ENCODE data around the gene HK2. TPM values are rescaled to one million over a fixed set of nuclear protein-coding genes. Genes with fewer than 3 reads are reported as not detected.

HK2 gene
- total and polyA plus RNA-seq, 2 of the 4 experiments (the other 2 are of a cell fraction), result 17.4 to 20.9 TPM

DNA sequence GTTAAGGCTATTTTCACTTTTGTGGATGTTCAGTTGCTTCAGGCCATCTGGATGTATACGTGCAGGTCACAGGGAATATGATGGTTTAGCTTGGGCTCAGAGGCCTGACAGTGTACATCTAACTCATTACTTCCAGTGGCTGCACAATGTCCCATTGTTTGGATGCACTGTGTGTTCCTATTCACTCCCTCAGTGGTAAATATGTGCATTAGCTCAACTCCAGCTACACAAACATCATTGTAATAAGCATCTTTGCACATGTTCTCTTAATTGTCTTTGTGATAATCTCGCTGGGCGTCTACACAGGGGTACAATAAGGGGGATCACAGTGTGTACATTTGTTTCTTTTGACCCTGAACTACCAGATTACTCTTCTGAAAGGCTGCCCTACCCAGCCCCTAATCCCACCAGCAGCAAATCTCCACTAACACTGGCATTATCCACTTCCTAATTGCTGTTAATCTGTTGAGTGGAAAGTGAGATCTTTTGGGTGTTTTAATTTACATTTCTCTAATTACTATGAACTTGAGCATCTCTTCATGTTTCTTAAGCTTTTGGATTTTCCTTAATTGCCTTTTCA is 68.4 kb downstream of the HK2 start:
- ChIA-PET POLR2A (ENCODE audit: unreplicated experiment) (no interaction called here), CTCF (no interaction called here)
- no peak overlapping the region for H3K9ac ChIP-seq (ENCODE audit: low read depth, low read length)
- intact Hi-C loops (cut with micrococcal nuclease) (no loop called here), dilution Hi-C loops (cut with HindIII; ENCODE audit: low sequenced_read_pairs, unreplicated experiment) (no loop called here), in situ Hi-C loops (cut with MboI; ENCODE audit: low sequenced_read_pairs) (loop anchor here (25.0 kb wide), 1 partner anchor 710 kb away; no protein-coding TSS in a partner anchor)
- H3K9me3 ChIP-seq (ENCODE audit: control insufficient read depth, insufficient read depth, low read length), result no peaks in the 10 kb centered on the region
- H2AFZ ChIP-seq (replicated peaks; ENCODE audit: low read length, poor library complexity), result no peak overlapping the region
- no peak overlapping the region for H3K4me3 ChIP-seq (ENCODE audit: insufficient read depth, low read depth, low read length)
- H4K20me1 ChIP-seq (ENCODE audit: insufficient read depth, low read length), result no peaks in the 10 kb centered on the region
- H2AK9ac ChIP-seq (replicated peaks; ENCODE audit: low read depth, low read length, poor library complexity), result no peak overlapping the region
- no peak for TF ChIP-seq FOS (IDR thresholded peaks at IDR 0.05; ENCODE audit: low read depth, low read length)
- TF ChIP-seq, protein P1, sequence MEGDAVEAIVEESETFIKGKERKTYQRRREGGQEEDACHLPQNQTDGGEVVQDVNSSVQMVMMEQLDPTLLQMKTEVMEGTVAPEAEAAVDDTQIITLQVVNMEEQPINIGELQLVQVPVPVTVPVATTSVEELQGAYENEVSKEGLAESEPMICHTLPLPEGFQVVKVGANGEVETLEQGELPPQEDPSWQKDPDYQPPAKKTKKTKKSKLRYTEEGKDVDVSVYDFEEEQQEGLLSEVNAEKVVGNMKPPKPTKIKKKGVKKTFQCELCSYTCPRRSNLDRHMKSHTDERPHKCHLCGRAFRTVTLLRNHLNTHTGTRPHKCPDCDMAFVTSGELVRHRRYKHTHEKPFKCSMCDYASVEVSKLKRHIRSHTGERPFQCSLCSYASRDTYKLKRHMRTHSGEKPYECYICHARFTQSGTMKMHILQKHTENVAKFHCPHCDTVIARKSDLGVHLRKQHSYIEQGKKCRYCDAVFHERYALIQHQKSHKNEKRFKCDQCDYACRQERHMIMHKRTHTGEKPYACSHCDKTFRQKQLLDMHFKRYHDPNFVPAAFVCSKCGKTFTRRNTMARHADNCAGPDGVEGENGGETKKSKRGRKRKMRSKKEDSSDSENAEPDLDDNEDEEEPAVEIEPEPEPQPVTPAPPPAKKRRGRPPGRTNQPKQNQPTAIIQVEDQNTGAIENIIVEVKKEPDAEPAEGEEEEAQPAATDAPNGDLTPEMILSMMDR (conservative IDR thresholded peaks at IDR 0.05; ENCODE audit: low read depth, low read length), result no peak
- TF ChIP-seq CEBPB (IDR thresholded peaks at IDR 0.05; ENCODE audit: low read depth, low read length), result no peak
- no peak for TF ChIP-seq CHD1 (IDR thresholded peaks at IDR 0.05; ENCODE audit: low read depth, low read length)
- no peak for TF ChIP-seq NFE2L2 (IDR thresholded peaks at IDR 0.05; ENCODE audit: low read depth, low read length)
- TF ChIP-seq, protein P2, sequence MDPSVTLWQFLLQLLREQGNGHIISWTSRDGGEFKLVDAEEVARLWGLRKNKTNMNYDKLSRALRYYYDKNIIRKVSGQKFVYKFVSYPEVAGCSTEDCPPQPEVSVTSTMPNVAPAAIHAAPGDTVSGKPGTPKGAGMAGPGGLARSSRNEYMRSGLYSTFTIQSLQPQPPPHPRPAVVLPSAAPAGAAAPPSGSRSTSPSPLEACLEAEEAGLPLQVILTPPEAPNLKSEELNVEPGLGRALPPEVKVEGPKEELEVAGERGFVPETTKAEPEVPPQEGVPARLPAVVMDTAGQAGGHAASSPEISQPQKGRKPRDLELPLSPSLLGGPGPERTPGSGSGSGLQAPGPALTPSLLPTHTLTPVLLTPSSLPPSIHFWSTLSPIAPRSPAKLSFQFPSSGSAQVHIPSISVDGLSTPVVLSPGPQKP (IDR thresholded peaks at IDR 0.05; ENCODE audit: borderline replicate concordance, low read depth, low read length), result no peak
- TF ChIP-seq BHLHE40 (IDR thresholded peaks at IDR 0.05; ENCODE audit: low read depth, low read length), result no peak
- TF ChIP-seq MAFK (IDR thresholded peaks at IDR 0.05; ENCODE audit: low read depth, low read length), result no peak
- TF ChIP-seq MXI1 (IDR thresholded peaks at IDR 0.05; ENCODE audit: borderline replicate concordance, low read depth, low read length), result no peak
- TF ChIP-seq, protein P3, sequence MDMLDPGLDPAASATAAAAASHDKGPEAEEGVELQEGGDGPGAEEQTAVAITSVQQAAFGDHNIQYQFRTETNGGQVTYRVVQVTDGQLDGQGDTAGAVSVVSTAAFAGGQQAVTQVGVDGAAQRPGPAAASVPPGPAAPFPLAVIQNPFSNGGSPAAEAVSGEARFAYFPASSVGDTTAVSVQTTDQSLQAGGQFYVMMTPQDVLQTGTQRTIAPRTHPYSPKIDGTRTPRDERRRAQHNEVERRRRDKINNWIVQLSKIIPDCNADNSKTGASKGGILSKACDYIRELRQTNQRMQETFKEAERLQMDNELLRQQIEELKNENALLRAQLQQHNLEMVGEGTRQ (IDR thresholded peaks at IDR 0.05; ENCODE audit: low read depth, low read length), result no peak
- no peak for TF ChIP-seq RFX5 (IDR thresholded peaks at IDR 0.05; ENCODE audit: low read depth, low read length)
- no peak for TF ChIP-seq SMC3 (IDR thresholded peaks at IDR 0.05; ENCODE audit: low read depth, low read length)
- TF ChIP-seq RAD21 (IDR thresholded peaks at IDR 0.05; ENCODE audit: low read length), result no peak
- no peak for TF ChIP-seq RCOR1 (IDR thresholded peaks at IDR 0.05; ENCODE audit: insufficient replicate concordance, low read length)
- no peak for TF ChIP-seq MAZ (IDR thresholded peaks at IDR 0.05; ENCODE audit: borderline replicate concordance, low read depth, low read length)
- TF ChIP-seq POLR2A (IDR thresholded peaks at IDR 0.05; ENCODE audit: low read depth, low read length), result no peak
- H3K27me3 ChIP-seq (ENCODE audit: control insufficient read depth, insufficient read depth, low read length), result no peaks in the 10 kb centered on the region
- H3K4ac ChIP-seq (ENCODE audit: low read depth, low read length), result no peak overlapping the region
- H2BK5ac ChIP-seq (ENCODE audit: low read depth, low read length, poor library complexity, severe bottlenecking), result no peak overlapping the region
- no peak overlapping the region; the same call in 1 of the 2 replicates for H3K56ac ChIP-seq (ENCODE audit: extremely low read depth, insufficient read depth, low read length)
- DNase-seq (no peak), ATAC-seq (ENCODE audit: low read depth) (no peak)
- H3K4me1 ChIP-seq (ENCODE audit: control insufficient read depth, insufficient read depth, low read length), result no peaks in the 10 kb centered on the region
- H3K36me3 ChIP-seq (ENCODE audit: control insufficient read depth, insufficient read depth, low read length), result 0 out of 2 replicates have a peak, but pooled peaks cover 3% of the 10 kb centered on the region
- H2BK20ac ChIP-seq (ENCODE audit: low read depth, low read length), result no peak overlapping the region
- no peak overlapping the region for H4K8ac ChIP-seq (ENCODE audit: low read depth in 2 of 2, low read length in 2 of 2)
- no peak overlapping the region for H3K14ac ChIP-seq (replicated peaks; ENCODE audit: low read depth, low read length)
- no peak overlapping the region for H3K4me2 ChIP-seq (ENCODE audit: low read depth, low read length)
- no peak overlapping the region for H2BK15ac ChIP-seq (ENCODE audit: low read depth, low read length)
- H3K27ac ChIP-seq (ENCODE audit: insufficient read depth, low read length), result no peak overlapping the region
- BruUV-seq (replicated peaks), result no TSS peak
- no peak overlapping the region for H2AK5ac ChIP-seq (ENCODE audit: low read depth, low read length)
- H3K79me1 ChIP-seq (ENCODE audit: low read depth in 1 of 2, low read length in 2 of 2), result no peaks in the 10 kb centered on the region
- no peak overlapping the region for H4K5ac ChIP-seq (ENCODE audit: low read depth, low read length)
- no peak overlapping the region for H3K18ac ChIP-seq (ENCODE audit: low read depth, low read length)
- H3K23ac ChIP-seq (ENCODE audit: low read depth, low read length), result no peak overlapping the region
- no peaks in the 10 kb centered on the region for H3K9me1 ChIP-seq (ENCODE audit: insufficient read depth, low read length)
- H4K91ac ChIP-seq (ENCODE audit: insufficient read depth, low read depth, low read length), result no peak overlapping the region
- no CpG with 5 or more reads among the region's 3 CpGs for WGBS, 2 experiments (ENCODE audit: extremely low coverage in 2 of 2, insufficient read length in 1 of 2)
- H2BK120ac ChIP-seq (ENCODE audit: low read depth, low read length), result no peak overlapping the region

Data from IMR-90 (cell line).